Neural progenitor cell (in vitro differentiated cells): ENCODE measurements around the gene CAPN15.

Experiments used
- EZH2 ChIP-seq: fragments of 200-600 bp; sonication (generic); IDR thresholded peaks from 2 replicates; pipeline ENCODE4 v1.6.1; 2017; ENCODE audit warnings: antibody characterized with exemption, mild to moderate bottlenecking, moderate library complexity
- EZH2phosphoT487 ChIP-seq: fragments of 200-600 bp; sonication (generic); IDR thresholded peaks from 2 replicates; pipeline ENCODE4 v1.6.1; 2017; ENCODE audit warnings: antibody characterized with exemption
- TF ChIP-seq, protein P1 (sequence below): fragments of 200-600 bp; sonication (generic); IDR thresholded peaks from 2 replicates; pipeline ENCODE4 v1.5.1; 2017; ENCODE audit warnings: antibody characterized with exemption, mild to moderate bottlenecking

DNA sequence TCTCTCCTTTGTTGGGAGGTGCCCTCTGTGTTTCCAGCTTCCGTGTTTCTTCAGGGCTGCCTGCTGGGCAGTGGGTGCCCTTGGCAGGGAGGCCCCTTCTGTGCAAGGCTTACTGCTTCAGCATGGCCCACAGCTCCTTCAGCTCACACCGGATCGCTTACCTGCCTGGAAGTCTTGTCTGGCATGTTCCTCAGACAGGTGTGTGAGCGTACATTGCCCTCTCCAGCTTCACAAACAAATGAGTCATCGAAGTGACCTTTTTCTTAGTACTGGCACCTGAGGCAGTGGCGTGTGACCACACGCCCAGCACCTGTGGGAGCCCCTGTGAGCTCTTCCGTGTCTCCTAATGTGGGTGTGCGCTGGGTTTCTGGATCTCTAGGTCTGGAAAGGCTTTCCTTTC, 65.9 kb downstream of the CAPN15 start:
- TF ChIP-seq, protein P1, sequence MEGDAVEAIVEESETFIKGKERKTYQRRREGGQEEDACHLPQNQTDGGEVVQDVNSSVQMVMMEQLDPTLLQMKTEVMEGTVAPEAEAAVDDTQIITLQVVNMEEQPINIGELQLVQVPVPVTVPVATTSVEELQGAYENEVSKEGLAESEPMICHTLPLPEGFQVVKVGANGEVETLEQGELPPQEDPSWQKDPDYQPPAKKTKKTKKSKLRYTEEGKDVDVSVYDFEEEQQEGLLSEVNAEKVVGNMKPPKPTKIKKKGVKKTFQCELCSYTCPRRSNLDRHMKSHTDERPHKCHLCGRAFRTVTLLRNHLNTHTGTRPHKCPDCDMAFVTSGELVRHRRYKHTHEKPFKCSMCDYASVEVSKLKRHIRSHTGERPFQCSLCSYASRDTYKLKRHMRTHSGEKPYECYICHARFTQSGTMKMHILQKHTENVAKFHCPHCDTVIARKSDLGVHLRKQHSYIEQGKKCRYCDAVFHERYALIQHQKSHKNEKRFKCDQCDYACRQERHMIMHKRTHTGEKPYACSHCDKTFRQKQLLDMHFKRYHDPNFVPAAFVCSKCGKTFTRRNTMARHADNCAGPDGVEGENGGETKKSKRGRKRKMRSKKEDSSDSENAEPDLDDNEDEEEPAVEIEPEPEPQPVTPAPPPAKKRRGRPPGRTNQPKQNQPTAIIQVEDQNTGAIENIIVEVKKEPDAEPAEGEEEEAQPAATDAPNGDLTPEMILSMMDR: no peak
- TF ChIP-seq EZH2 (no peak), EZH2phosphoT487 (no peak)
